Measurements from ENCODE around the gene PADI4. TPM values are rescaled to one million over a fixed set of nuclear protein-coding genes. Genes with fewer than 3 reads are reported as not detected.

Gene PADI4
- total RNA-seq, 2 experiments from 2014 or later: 0.17 to 0.23 TPM

DNA sequence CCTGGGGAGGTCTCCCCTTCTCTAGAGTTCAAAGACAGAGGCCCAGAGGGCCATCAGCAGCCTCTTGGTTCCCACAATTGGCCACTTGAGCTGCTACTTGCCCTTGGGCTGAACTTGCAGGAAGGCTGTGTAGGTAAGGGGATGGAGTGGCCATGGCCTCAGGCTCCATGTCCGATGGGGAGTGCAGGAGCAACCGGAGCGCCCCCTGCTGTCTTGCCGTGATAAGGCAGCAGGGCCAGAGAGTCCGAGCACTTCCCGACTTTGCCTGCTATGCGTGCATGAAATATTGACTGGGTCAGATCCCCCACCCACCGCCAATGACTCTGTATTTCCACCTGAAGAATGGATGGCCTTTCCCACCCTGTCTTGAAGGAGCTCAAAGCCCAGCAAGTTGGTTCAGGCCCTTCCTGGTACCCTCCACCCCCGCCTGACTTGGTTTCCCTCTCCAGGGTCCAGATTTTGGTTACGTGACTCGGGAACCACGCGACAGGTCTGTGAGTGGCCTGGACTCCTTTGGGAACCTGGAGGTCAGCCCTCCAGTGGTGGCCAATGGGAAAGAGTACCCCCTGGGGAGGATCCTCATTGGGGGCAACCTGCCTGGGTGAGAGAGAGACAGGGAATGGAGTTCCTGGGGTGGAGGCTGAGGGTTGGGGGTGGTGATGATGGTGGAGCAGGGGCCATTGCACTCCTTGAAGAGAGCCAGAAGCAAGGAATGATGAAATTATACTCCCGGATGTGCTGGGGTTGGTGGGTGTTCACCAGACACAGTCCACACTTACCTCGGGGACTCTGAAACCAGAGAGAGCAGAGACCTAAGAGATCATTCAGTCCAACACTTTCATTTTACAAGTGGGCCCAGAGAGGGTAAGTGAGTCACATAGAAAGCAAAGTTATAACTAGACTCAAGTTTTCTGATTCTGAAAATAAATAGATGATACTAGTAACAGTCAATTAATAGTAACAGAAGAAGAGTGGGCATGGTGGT lies 33.5 kb upstream of the PADI4 start:
- Mint-ChIP-seq H3K27me3 (peaks cover 3% of the 10 kb centered on the region), H3K36me3 (ENCODE audit: low read depth) (no peaks in the 10 kb centered on the region), H3K27ac (no peak overlapping the region), H3K9me3 (no peaks in the 10 kb centered on the region), H3K4me3 (no peak overlapping the region), H3K4me1 (no peaks in the 10 kb centered on the region)
- DNase-seq: peak; percentile 30
- ChIA-PET POLR2A (no interaction called here), CTCF (interaction anchor here (0.5 to 1.0 kb wide), 3 partner anchors 14 to 210 kb away, joined by 3 read pairs; no protein-coding TSS in a partner anchor)

- CTCF ChIA-PET: no interaction called here
- Mint-ChIP-seq H3K36me3 (ENCODE audit: low read depth) (no peaks in the 10 kb centered on the region), H3K27me3 (peaks cover 3% of the 10 kb centered on the region), H3K9me3 (no peaks in the 10 kb centered on the region), H3K4me3 (no peak overlapping the region), H3K4me1 (no peaks in the 10 kb centered on the region), H3K27ac (no peak overlapping the region)
- POLR2A ChIA-PET: interaction anchor here (0.6 kb wide), 1 partner anchor 86 kb away, joined by 3 read pairs; no protein-coding TSS in a partner anchor
- DNase-seq: no peak
Observed at GRCh38 chr1:17276568-17276967, 31.4 kb upstream of the PADI4 start.

- peaks cover 10% of the 10 kb centered on the region for H3K27me3 Mint-ChIP-seq
- no peak overlapping the region for H3K27ac Mint-ChIP-seq
- H3K4me1 Mint-ChIP-seq: no peaks in the 10 kb centered on the region
- ChIA-PET POLR2A (no interaction called here), CTCF (no interaction called here)
- no peak for DNase-seq
- no peak overlapping the region for H3K4me3 Mint-ChIP-seq
- H3K9me3 Mint-ChIP-seq: no peaks in the 10 kb centered on the region
- no peaks in the 10 kb centered on the region for H3K36me3 Mint-ChIP-seq (ENCODE audit: low read depth)
Observed at GRCh38 chr1:17277511-17278159, 30.4 kb upstream of the PADI4 start.

DNA sequence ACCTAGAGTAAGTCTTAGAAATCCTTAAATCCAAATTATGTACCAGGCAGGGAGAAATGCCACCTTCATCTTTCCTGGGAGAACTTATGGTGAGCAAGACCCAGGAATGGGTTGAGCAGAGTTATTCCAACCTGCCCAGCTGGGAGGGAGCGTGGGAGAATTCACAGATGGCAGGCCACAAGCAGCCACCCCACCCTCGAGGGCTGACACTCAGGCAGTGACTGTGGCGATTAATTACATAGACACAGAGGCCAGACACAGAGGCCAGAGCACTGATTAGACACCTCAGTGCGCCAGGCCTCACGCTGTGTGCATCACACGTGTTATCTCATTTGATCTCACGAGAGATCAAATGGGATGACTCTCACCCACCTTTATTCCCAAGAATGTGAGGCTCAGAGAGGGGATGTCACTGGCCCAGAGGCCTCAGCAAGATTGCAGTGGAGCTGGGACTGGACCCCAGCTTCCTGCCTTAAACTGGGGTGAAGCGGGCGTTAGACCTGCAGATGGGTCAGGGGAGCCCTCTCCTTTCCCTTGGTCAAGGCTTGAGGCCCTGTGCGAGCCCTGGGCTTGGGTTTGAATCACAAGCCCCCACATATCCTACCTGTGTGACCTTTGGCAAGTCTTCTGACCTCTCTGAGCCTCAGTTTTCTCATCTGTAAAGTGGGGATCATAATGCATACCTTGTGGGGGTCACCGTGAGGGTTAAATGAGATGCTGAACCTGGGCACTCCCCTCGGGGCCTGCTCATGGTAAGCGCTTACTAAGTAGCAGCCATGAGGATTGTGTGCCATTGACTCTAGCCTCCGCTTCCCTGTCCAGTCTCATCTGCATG lies 28.8 kb upstream of the PADI4 start:
- no peak overlapping the region for H3K27ac Mint-ChIP-seq
- CTCF ChIA-PET: no interaction called here
- H3K27me3 Mint-ChIP-seq: peaks cover 10% of the 10 kb centered on the region
- no peak for DNase-seq
- no peaks in the 10 kb centered on the region for H3K9me3 Mint-ChIP-seq
- H3K4me3 Mint-ChIP-seq: no peak overlapping the region
- no peaks in the 10 kb centered on the region for H3K4me1 Mint-ChIP-seq
- no peaks in the 10 kb centered on the region for H3K36me3 Mint-ChIP-seq (ENCODE audit: low read depth)
- POLR2A ChIA-PET: no interaction called here

DNA sequence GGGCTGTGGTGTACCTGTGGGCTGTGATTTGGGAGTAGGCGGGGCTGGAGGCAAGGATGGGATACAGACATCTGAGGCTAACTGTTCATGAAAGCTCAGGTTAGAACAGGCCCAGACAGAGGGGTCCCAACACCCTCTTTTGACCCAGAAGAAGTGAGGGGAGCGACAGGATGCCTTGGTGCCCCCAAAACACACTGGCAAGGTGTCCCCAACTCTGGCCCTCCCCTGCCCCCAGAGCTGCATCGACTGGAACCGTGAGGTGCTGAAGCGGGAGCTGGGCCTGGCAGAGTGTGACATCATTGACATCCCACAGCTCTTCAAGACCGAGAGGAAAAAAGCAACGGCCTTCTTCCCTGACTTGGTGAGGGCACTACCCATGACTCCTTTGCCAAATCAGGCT lies 27.6 kb upstream of the PADI4 start:
- Mint-ChIP-seq H3K27me3 (peaks cover 10% of the 10 kb centered on the region), H3K36me3 (ENCODE audit: low read depth) (no peaks in the 10 kb centered on the region), H3K4me1 (no peaks in the 10 kb centered on the region), H3K27ac (no peak overlapping the region), H3K4me3 (no peak overlapping the region), H3K9me3 (no peaks in the 10 kb centered on the region)
- POLR2A ChIA-PET: no interaction called here
- CTCF ChIA-PET: no interaction called here
- no peak for DNase-seq

- DNase-seq: no peak
- Mint-ChIP-seq H3K4me3 (no peak overlapping the region), H3K4me1 (no peaks in the 10 kb centered on the region), H3K27me3 (peaks cover 9% of the 10 kb centered on the region), H3K36me3 (ENCODE audit: low read depth) (no peaks in the 10 kb centered on the region), H3K9me3 (no peaks in the 10 kb centered on the region), H3K27ac (no peak overlapping the region)
- ChIA-PET POLR2A (no interaction called here), CTCF (no interaction called here)
Observed at GRCh38 chr1:17280894-17281293, 27.1 kb upstream of the PADI4 start.

DNA sequence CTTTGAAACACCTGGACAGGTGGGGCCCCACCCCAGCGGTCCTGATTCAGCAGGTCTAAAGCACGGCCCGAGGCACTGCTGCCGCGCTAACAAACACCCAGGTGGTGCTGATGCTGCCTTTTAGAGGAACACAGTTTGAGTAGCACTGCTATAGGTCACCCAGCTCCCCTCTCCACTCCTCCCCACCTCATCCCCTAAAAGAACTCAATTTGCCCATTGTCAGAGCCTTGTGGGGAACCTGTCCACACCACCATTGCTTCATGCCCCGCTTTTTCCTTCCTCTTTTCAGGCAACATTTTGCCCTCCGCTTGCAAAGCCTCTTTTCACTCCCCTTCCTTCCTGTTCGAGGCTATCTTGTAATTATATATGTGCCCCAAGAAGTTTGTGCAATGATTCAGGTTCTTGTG lies 26.2 kb upstream of the PADI4 start:
- H3K9me3 Mint-ChIP-seq: no peaks in the 10 kb centered on the region
- POLR2A ChIA-PET: no interaction called here

GRCh38 chr1:17282836-17283235 lies 25.2 kb upstream of the PADI4 start:
- no peak overlapping the region for H3K27ac Mint-ChIP-seq
- H3K27me3 Mint-ChIP-seq: peaks cover 9% of the 10 kb centered on the region
- H3K4me1 Mint-ChIP-seq: no peaks in the 10 kb centered on the region
- CTCF ChIA-PET: no interaction called here
- no peak for DNase-seq
- no peak overlapping the region for H3K4me3 Mint-ChIP-seq
- H3K9me3 Mint-ChIP-seq: no peaks in the 10 kb centered on the region
- no peaks in the 10 kb centered on the region for H3K36me3 Mint-ChIP-seq (ENCODE audit: low read depth)
- POLR2A ChIA-PET: no interaction called here

More for the DNA sequence above, 26.2 kb upstream of the PADI4 start:
- CTCF ChIA-PET: interaction anchor here (0.7 kb wide), 1 partner anchor 24 kb away, joined by 3 read pairs; no protein-coding TSS in a partner anchor
- DNase-seq: no peak
- Mint-ChIP-seq H3K36me3 (ENCODE audit: low read depth) (no peaks in the 10 kb centered on the region), H3K27ac (no peak overlapping the region), H3K4me3 (no peak overlapping the region), H3K4me1 (no peaks in the 10 kb centered on the region), H3K27me3 (peaks cover 9% of the 10 kb centered on the region)

GRCh38 chr1:17286646-17287045 lies 21.4 kb upstream of the PADI4 start:
- CTCF ChIA-PET: no interaction called here
- H3K4me1 Mint-ChIP-seq: no peaks in the 10 kb centered on the region
- H3K4me3 Mint-ChIP-seq: no peak overlapping the region
- POLR2A ChIA-PET: no interaction called here
- H3K27ac Mint-ChIP-seq: no peak overlapping the region
- peaks cover 15% of the 10 kb centered on the region for H3K27me3 Mint-ChIP-seq
- no peaks in the 10 kb centered on the region for H3K9me3 Mint-ChIP-seq
- H3K36me3 Mint-ChIP-seq (ENCODE audit: low read depth): no peaks in the 10 kb centered on the region
- DNase-seq: no peak

GRCh38 chr1:17287130-17287776 lies 20.7 kb upstream of the PADI4 start:
- H3K4me3 Mint-ChIP-seq: no peak overlapping the region
- ChIA-PET POLR2A (no interaction called here), CTCF (interaction anchor here (0.6 to 0.9 kb wide), 2 partner anchors 24 to 79 kb away, joined by 3 read pairs; no protein-coding TSS in a partner anchor)
- no peaks in the 10 kb centered on the region for H3K9me3 Mint-ChIP-seq
- DNase-seq: no peak
- H3K27ac Mint-ChIP-seq: no peak overlapping the region
- no peaks in the 10 kb centered on the region for H3K4me1 Mint-ChIP-seq
- H3K36me3 Mint-ChIP-seq (ENCODE audit: low read depth): no peaks in the 10 kb centered on the region
- H3K27me3 Mint-ChIP-seq: peaks cover 9% of the 10 kb centered on the region

GRCh38 chr1:17289721-17290120 lies 18.3 kb upstream of the PADI4 start:
- H3K27ac Mint-ChIP-seq: no peak overlapping the region
- ChIA-PET CTCF (no interaction called here), POLR2A (no interaction called here)
- H3K9me3 Mint-ChIP-seq: no peaks in the 10 kb centered on the region
- peaks cover 20% of the 10 kb centered on the region for H3K27me3 Mint-ChIP-seq
- DNase-seq: no peak
- H3K4me3 Mint-ChIP-seq: no peak overlapping the region
- no peaks in the 10 kb centered on the region for H3K36me3 Mint-ChIP-seq (ENCODE audit: low read depth)
- H3K4me1 Mint-ChIP-seq: no peaks in the 10 kb centered on the region

- POLR2A ChIA-PET: no interaction called here
- Mint-ChIP-seq H3K9me3 (no peaks in the 10 kb centered on the region), H3K4me3 (no peak overlapping the region), H3K27ac (no peak overlapping the region), H3K36me3 (ENCODE audit: low read depth) (no peaks in the 10 kb centered on the region), H3K4me1 (no peaks in the 10 kb centered on the region), H3K27me3 (peaks cover 20% of the 10 kb centered on the region)
- DNase-seq: no peak
- CTCF ChIA-PET: no interaction called here
Observed at GRCh38 chr1:17290553-17290952, 17.4 kb upstream of the PADI4 start.
